H9 (cell line): Measurements from ENCODE around the gene STK24. TPM values are rescaled to one million over a fixed set of nuclear protein-coding genes. Genes with fewer than 3 reads are reported as not detected.

Experiments
- DNase-seq: peaks from one replicate; pipeline ENCODE4 v3.0.0-alpha.2; 2017
- H2AFZ ChIP-seq: one replicate; pipeline ENCODE4 v1.6.1; 2013; ENCODE audit warnings: mild to moderate bottlenecking, low read length, control low read depth, moderate library complexity
- H2AK5ac ChIP-seq: 2 replicates; pipeline ENCODE4 v1.6.1; 2013; ENCODE audit warnings: low read length, control low read depth, mixed read lengths; ENCODE audit not compliant: insufficient read length
- H2BK120ac ChIP-seq: one replicate; pipeline ENCODE4 v1.6.1; 2013; ENCODE audit warnings: low read depth, mild to moderate bottlenecking, low read length, control low read depth, inconsistent platforms; ENCODE audit not compliant: poor library complexity, severe bottlenecking
- H2BK12ac ChIP-seq: 2 replicates; pipeline ENCODE4 v1.6.1; 2013; ENCODE audit warnings: low read length, control low read depth, mixed read lengths, low read depth; ENCODE audit not compliant: insufficient read length
- H2BK15ac ChIP-seq: 2 replicates; pipeline ENCODE4 v1.6.1; 2013; ENCODE audit warnings: low read depth, low read length, control low read depth
- H2BK20ac ChIP-seq: one replicate; pipeline ENCODE4 v1.6.1; 2013; ENCODE audit warnings: low read depth, mild to moderate bottlenecking, low read length, control low read depth, inconsistent platforms; ENCODE audit not compliant: poor library complexity, severe bottlenecking
- H2BK5ac ChIP-seq: 2 replicates; pipeline ENCODE4 v1.6.1; 2013; ENCODE audit warnings: low read length, control low read depth, mixed read lengths; ENCODE audit not compliant: insufficient read length
- H3K14ac ChIP-seq: 2 replicates; pipeline ENCODE4 v1.6.1; 2013; ENCODE audit warnings: low read length, control low read depth; ENCODE audit not compliant: insufficient read depth
- H3K18ac ChIP-seq: 2 replicates; pipeline ENCODE4 v1.6.1; 2013; ENCODE audit warnings: low read depth, mild to moderate bottlenecking, mixed read lengths, low read length, control low read depth; ENCODE audit not compliant: insufficient read length
- H3K23ac ChIP-seq: 2 replicates; pipeline ENCODE4 v1.6.1; 2013; ENCODE audit warnings: low read length, control low read depth, mixed read lengths, low read depth; ENCODE audit not compliant: insufficient read length
- H3K23me2 ChIP-seq: 2 replicates; pipeline ENCODE4 v1.6.1; 2013; ENCODE audit warnings: low read depth, mild to moderate bottlenecking, mixed read lengths, low read length, control low read depth; ENCODE audit not compliant: insufficient read length, poor library complexity, severe bottlenecking
- H3K27ac ChIP-seq: 2 replicates; pipeline ENCODE4 v1.5.1; 2013; ENCODE audit warnings: low read length, control low read depth, mixed read lengths, low read depth; ENCODE audit not compliant: insufficient read length
- H3K27me3 ChIP-seq: 2 replicates; pipeline ENCODE4 v1.6.1; 2013; ENCODE audit warnings: low read length, control low read depth, inconsistent platforms; ENCODE audit not compliant: insufficient read depth
- H3K4ac ChIP-seq: 2 replicates; pipeline ENCODE4 v1.6.1; 2013; ENCODE audit warnings: low read depth, mild to moderate bottlenecking, control low read depth, inconsistent platforms, low read length, moderate library complexity
- H3K4me1 ChIP-seq: 2 replicates; pipeline ENCODE4 v1.6.1; 2013; ENCODE audit warnings: low read length, control low read depth, inconsistent platforms; ENCODE audit not compliant: insufficient read depth
- H3K4me2 ChIP-seq: 2 replicates; pipeline ENCODE4 v1.6.1; 2013; ENCODE audit warnings: low read length, control low read depth, mixed read lengths; ENCODE audit not compliant: insufficient read length, insufficient read depth
- H3K56ac ChIP-seq: 2 replicates; pipeline ENCODE4 v1.6.1; 2013; ENCODE audit warnings: low read depth, mild to moderate bottlenecking, mixed read lengths, low read length, control low read depth; ENCODE audit not compliant: insufficient read length
- H3K79me1 ChIP-seq: 2 replicates; pipeline ENCODE4 v1.6.1; 2013; ENCODE audit warnings: low read depth, mild to moderate bottlenecking, moderate library complexity, low read length, control low read depth, inconsistent platforms; ENCODE audit not compliant: insufficient read depth, poor library complexity, severe bottlenecking
- H3K79me2 ChIP-seq: 2 replicates; pipeline ENCODE4 v1.6.1; 2013; ENCODE audit warnings: low read length, control low read depth, inconsistent platforms; ENCODE audit not compliant: insufficient read depth
- H3K9ac ChIP-seq: 2 replicates; pipeline ENCODE4 v1.6.1; 2013; ENCODE audit warnings: low read length, control low read depth, mixed read lengths; ENCODE audit not compliant: insufficient read length; ENCODE audit errors: extremely low read depth
- H3K9me3 ChIP-seq: one replicate; pipeline ENCODE4 v1.6.1; 2013; ENCODE audit warnings: low read depth, low read length, inconsistent platforms; ENCODE audit not compliant: control insufficient read depth
- H3T11ph ChIP-seq: one replicate; pipeline ENCODE4 v1.6.1; 2013; ENCODE audit warnings: mild to moderate bottlenecking, low read length, control low read depth, inconsistent platforms
- H4K20me1 ChIP-seq: one replicate; pipeline ENCODE4 v1.6.1; 2013; ENCODE audit not compliant: control insufficient read depth, insufficient read length, insufficient read depth
- H4K5ac ChIP-seq: 2 replicates; pipeline ENCODE4 v1.6.1; 2013; ENCODE audit warnings: low read depth, mild to moderate bottlenecking, mixed read lengths, low read length, control low read depth; ENCODE audit not compliant: insufficient read length
- H4K8ac ChIP-seq: replicated peaks from 2 replicates; pipeline ENCODE4 v1.6.1; 2013; ENCODE audit warnings: low read length, control low read depth, mixed read lengths, low read depth; ENCODE audit not compliant: insufficient read length
- H4K91ac ChIP-seq: 2 replicates; pipeline ENCODE4 v1.6.1; 2013; ENCODE audit warnings: low read depth, mild to moderate bottlenecking, moderate library complexity, mixed read lengths, low read length, control low read depth; ENCODE audit not compliant: insufficient read length
- H3K27ac Mint-ChIP-seq, 3 experiments: 2 replicates in 2 of 3; 3 replicates in 1 of 3; pipeline ENCODE4 v1.8.0; 2020 to 2021; ENCODE audit warnings: mixed read lengths in 3 of 3, mild to moderate bottlenecking in 1 of 3, moderate library complexity in 1 of 3
- H3K27me3 Mint-ChIP-seq: 2 replicates; pipeline ENCODE4 v1.8.0; 2021; ENCODE audit warnings: low read depth, mild to moderate bottlenecking, moderate library complexity, mixed read lengths
- H3K36me3 Mint-ChIP-seq, 3 experiments: 2 replicates in 2 of 3; 3 replicates in 1 of 3; pipeline ENCODE4 v1.8.0; 2020 to 2021; ENCODE audit warnings: low read depth in 3 of 3, mixed read lengths in 3 of 3; ENCODE audit not compliant: insufficient read depth in 1 of 3
- H3K4me1 Mint-ChIP-seq, 2 experiments: 2 replicates each; pipeline ENCODE4 v1.8.0; 2020; ENCODE audit warnings: mixed read lengths in 2 of 2
- H3K4me3 Mint-ChIP-seq, 2 experiments: 2 replicates in 1 of 2; 3 replicates in 1 of 2; pipeline ENCODE4 v1.8.0; 2020 to 2021; ENCODE audit warnings: mild to moderate bottlenecking in 2 of 2, mixed read lengths in 2 of 2, moderate library complexity in 1 of 2
- H3K9me3 Mint-ChIP-seq, 2 experiments: 2 replicates in 1 of 2; 3 replicates in 1 of 2; pipeline ENCODE4 v1.8.0; 2020; ENCODE audit warnings: mild to moderate bottlenecking in 2 of 2, mixed read lengths in 2 of 2, moderate library complexity in 1 of 2
- CTCF ChIP-seq: fragments of 200-600 bp; sonication (generic); conservative IDR thresholded peaks from 3 replicates; pipeline ENCODE4 v1.8.0; 2021; ENCODE audit warnings: antibody characterized with exemption, mild to moderate bottlenecking
- WGBS: extraction: QIAGEN DNeasy Blood & Tissue Kit; methylation state at CpG from one replicate; pipeline ENCODE4 v1.1.7; 2013; ENCODE audit warnings: missing lambda C conversion rate, low lambda C conversion rate, mixed read lengths; ENCODE audit not compliant: insufficient read length; ENCODE audit errors: extremely low coverage; 5-methylcytosine and 5-hydroxymethylcytosine counted together
- total RNA-seq: library from RNA; stranded (reverse); gene quantifications from 2 replicates; pipeline ENCODE4 v1.2.1, GENCODE V29; 2021

Gene STK24
- total RNA-seq, 1 experiment from 2014 or later = 134 TPM

- no peaks in the 10 kb centered on the region for H3K9me3 Mint-ChIP-seq
- Histone ChIP-seq H3K18ac (no peak overlapping the region), H3T11ph (no peak overlapping the region), H3K56ac (no peak overlapping the region), H3K27me3 (no peaks in the 10 kb centered on the region), H3K23ac (no peak overlapping the region), H3K9me3 (no peaks in the 10 kb centered on the region), H3K27ac (no peak overlapping the region), H3K4me2 (no peak overlapping the region), H3K4ac (no peak overlapping the region), H3K14ac (no peak overlapping the region), H2AK5ac (no peak overlapping the region), H2BK15ac (no peak overlapping the region), H2AFZ (no peak overlapping the region), H3K79me2 (no peaks in the 10 kb centered on the region), H4K8ac (no peak overlapping the region), H3K23me2 (no peaks in the 10 kb centered on the region), H3K79me1 (no peaks in the 10 kb centered on the region), H4K5ac (no peak overlapping the region), H2BK5ac (no peak overlapping the region), H2BK12ac (no peak overlapping the region), H3K9ac (no peak overlapping the region), H4K91ac (no peak overlapping the region), H4K20me1 (no peaks in the 10 kb centered on the region), H2BK120ac (no peak overlapping the region), H2BK20ac (no peak overlapping the region), H3K4me1 (no peaks in the 10 kb centered on the region)
- H3K27me3 Mint-ChIP-seq = no peaks in the 10 kb centered on the region
- H3K27ac Mint-ChIP-seq = no peak overlapping the region; a peak in 1 of 7 replicates
- H3K4me3 Mint-ChIP-seq = no peak overlapping the region
- WGBS = no CpG with 5 or more reads among the region's 18 CpGs
- H3K4me1 Mint-ChIP-seq = no peaks in the 10 kb centered on the region
- peaks cover 5 to 44% (median 42%) of the 10 kb centered on the region in 3 experiments for H3K36me3 Mint-ChIP-seq
- DNase-seq = no peak
- TF ChIP-seq CTCF = no peak
These were observed 161.4 kb downstream of the STK24 start for GRCh38 chr13:98415326-98416070.
